T-helper 2 cell treated with Interferon-gamma antibody and Interleukin-4, amounts not matched to agents 100 ng/mL and 5 ng/mL, for 36 hours (primary cell): Measurements from ENCODE around the gene MTF1. TPM values are rescaled to one million over a fixed set of nuclear protein-coding genes. Genes with fewer than 3 reads are reported as not detected.

Source experiments
- intact Hi-C: fragments of 100-400 bp; cut with micrococcal nuclease; formaldehyde crosslinking; loops from one replicate; pipeline ENCODE4 v1.15.1; 2023
- total RNA-seq: library from RNA; stranded (reverse); gene quantifications from 2 replicates; pipeline ENCODE4 v1.2.3, GENCODE V29; 2022

MTF1 gene
- total RNA-seq, 1 donor from 2014 or later, result 23.7 TPM

GRCh38 chr1:37868466-37868865 lies 9.1 kb upstream of the MTF1 start:
- intact Hi-C loops, result no loop called here

- intact Hi-C loops, result no loop called here
These were observed 8.4 kb upstream of the MTF1 start for GRCh38 chr1:37867784-37868183.

GRCh38 chr1:37866491-37866890 lies 7.1 kb upstream of the MTF1 start:
- intact Hi-C loops, result no loop called here

GRCh38 chr1:37865348-37866120 lies 6.1 kb upstream of the MTF1 start:
- intact Hi-C loops, result no loop called here

- intact Hi-C loops, result no loop called here
These were observed 2.9 kb upstream of the MTF1 start for GRCh38 chr1:37862330-37862729.

- intact Hi-C loops, result no loop called here
These were observed 1.8 kb upstream of the MTF1 start for GRCh38 chr1:37861151-37861550.

GRCh38 chr1:37860346-37860666 lies 914 bp upstream of the MTF1 start:
- intact Hi-C loops, result loop anchor here (1.0 kb wide), 1 partner anchor 49 kb away; no protein-coding TSS in a partner anchor

- intact Hi-C loops, result loop anchor here (1.0 to 5.0 kb wide), 4 partner anchors 51 to 305 kb away; partner anchors contain the start of genes CDCA8, GNL2, SNIP1 and YRDC
These were observed 373 bp downstream of the MTF1 start for GRCh38 chr1:37858931-37859506.

- intact Hi-C loops, result no loop called here
These were observed 5.0 kb downstream of the MTF1 start for GRCh38 chr1:37854406-37854805.

- intact Hi-C loops, result no loop called here
These were observed 6.2 kb downstream of the MTF1 start for GRCh38 chr1:37853157-37853556.

GRCh38 chr1:37851782-37852210 lies 7.6 kb downstream of the MTF1 start:
- intact Hi-C loops, result no loop called here

- intact Hi-C loops, result no loop called here
These were observed 8.1 kb downstream of the MTF1 start for GRCh38 chr1:37851262-37851661.

GRCh38 chr1:37850352-37850955 lies 8.9 kb downstream of the MTF1 start:
- intact Hi-C loops, result no loop called here

- intact Hi-C loops, result no loop called here
These were observed 9.9 kb downstream of the MTF1 start for GRCh38 chr1:37849480-37849879.

GRCh38 chr1:37846647-37847339 lies 12.6 kb downstream of the MTF1 start:
- intact Hi-C loops, result no loop called here

- intact Hi-C loops, result no loop called here
These were observed 13.6 kb downstream of the MTF1 start for GRCh38 chr1:37845786-37846185.

- intact Hi-C loops, result no loop called here
These were observed 14.2 kb downstream of the MTF1 start for GRCh38 chr1:37845049-37845646.

- intact Hi-C loops, result no loop called here
These were observed 14.9 kb downstream of the MTF1 start for GRCh38 chr1:37844536-37844935.

- intact Hi-C loops, result no loop called here
These were observed 17.7 kb downstream of the MTF1 start for GRCh38 chr1:37841652-37842051.

- intact Hi-C loops, result no loop called here
These were observed 18.7 kb downstream of the MTF1 start for GRCh38 chr1:37840711-37841110.

- intact Hi-C loops, result no loop called here
These were observed 19.7 kb downstream of the MTF1 start for GRCh38 chr1:37839676-37840075.

GRCh38 chr1:37836788-37837187 lies 22.6 kb downstream of the MTF1 start:
- intact Hi-C loops, result no loop called here
